NCI-H446 treated with DMSO at 0.1 percent for 48 hours (cell line): ENCODE measurements around the gene ZNF19.
"Not testable (repeated sequence)": the region's sequence is repeated elsewhere in the genome, so short reads cannot be mapped to it uniquely, and the experiment has no call there.

Source experiments
- DNase-seq: peaks from one replicate; lab custom pipeline; 2025; lab: John Stamatoyannopoulos, UW

The ZNF19 gene

DNA sequence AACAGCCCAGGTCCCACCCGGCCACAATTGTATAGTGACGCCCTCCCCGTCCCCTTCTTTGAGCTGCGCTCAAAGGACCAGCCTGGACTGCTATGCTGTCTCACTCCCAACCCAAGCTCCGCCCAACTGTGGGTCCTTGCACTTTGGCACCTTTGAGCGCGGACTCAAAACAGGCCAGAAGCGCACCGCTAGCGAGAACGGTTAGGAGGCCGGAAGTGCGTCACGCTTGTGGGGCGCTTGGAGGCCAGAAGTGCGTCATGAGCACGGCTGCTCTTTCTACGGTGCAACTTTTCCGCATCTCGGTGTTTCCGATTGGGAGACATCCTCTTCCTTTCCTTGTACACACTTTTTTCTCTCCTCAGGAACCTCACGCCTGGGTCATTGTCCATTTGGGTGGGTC, at the start of gene ZNF19:
ZNF19 (minus strand) TSS at position 203 of the 400 bp plus-strand sequence. CDS start 7,210 bp downstream, outside the sequence.
- DNase-seq, result no peak

DNA sequence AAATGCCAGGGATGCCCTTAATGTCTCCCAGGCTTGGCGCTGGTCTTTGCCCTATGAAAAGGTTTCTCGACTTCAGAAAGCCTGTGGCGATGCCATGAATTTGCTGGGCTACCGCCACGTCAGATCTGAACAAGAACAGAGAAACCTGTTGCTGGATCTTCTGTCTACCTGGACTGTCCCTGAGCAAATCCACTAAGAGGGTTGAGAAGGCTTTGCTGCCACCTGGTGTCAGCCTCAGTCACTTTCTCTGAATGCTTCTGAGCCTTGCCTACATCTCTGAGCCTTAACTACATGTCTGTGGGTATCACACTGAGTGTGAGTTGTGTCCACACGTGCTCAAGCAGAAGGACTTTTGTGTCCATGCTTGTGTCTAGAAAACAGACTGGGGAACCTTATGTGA, 48.5 kb upstream of the ZNF19 start:
- DNase-seq, result no peak

DNA sequence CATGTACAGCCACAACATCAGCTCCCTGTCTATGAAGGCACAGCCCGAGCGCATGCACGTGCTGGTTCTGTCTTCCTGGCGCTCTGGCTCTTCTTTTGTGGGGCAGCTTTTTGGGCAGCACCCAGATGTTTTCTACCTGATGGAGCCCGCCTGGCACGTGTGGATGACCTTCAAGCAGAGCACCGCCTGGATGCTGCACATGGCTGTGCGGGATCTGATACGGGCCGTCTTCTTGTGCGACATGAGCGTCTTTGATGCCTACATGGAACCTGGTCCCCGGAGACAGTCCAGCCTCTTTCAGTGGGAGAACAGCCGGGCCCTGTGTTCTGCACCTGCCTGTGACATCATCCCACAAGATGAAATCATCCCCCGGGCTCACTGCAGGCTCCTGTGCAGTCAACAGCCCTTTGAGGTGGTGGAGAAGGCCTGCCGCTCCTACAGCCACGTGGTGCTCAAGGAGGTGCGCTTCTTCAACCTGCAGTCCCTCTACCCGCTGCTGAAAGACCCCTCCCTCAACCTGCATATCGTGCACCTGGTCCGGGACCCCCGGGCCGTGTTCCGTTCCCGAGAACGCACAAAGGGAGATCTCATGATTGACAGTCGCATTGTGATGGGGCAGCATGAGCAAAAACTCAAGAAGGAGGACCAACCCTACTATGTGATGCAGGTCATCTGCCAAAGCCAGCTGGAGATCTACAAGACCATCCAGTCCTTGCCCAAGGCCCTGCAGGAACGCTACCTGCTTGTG, 47.8 kb upstream of the ZNF19 start:
- no peak for DNase-seq

DNA sequence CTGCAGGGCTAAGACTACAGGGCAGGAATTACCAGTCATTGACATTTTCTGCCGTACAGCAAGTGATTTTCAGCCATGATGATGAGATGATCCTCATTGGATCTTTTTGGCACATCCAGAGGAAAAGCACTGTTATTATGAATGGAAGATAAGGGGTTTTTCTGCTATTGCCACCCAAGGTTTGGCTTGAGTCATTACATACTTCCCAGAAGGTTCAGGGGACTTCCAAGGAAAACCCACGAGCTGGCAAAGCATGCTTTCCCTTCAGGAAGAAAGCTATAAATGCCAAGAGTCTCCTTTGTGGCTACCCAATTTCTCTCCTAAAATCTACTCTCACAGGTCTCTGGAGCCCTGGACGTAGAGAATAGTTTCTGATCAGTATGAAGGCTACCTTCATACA, 43.2 kb upstream of the ZNF19 start:
- DNase-seq, result no peak

DNA sequence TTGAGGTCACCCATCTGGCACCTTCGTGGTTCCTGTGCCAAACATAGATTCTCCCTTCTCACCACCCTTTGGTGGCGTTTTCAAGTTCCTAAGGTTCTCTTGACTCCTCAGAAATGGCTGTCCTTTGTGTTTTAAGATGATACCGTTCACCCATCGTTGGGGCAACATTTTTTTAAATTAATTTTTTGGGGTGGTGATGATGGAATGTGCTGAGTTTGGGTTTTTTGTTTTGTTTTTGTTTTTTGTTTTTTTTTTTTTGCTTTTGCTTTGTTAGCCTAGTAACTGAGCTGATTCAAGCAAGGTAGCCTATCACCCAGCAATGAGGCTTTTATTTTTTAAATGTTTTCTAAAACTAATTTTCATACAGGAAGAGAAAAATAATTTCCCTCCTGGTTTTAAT, 39.7 kb upstream of the ZNF19 start:
- no peak for DNase-seq

DNA sequence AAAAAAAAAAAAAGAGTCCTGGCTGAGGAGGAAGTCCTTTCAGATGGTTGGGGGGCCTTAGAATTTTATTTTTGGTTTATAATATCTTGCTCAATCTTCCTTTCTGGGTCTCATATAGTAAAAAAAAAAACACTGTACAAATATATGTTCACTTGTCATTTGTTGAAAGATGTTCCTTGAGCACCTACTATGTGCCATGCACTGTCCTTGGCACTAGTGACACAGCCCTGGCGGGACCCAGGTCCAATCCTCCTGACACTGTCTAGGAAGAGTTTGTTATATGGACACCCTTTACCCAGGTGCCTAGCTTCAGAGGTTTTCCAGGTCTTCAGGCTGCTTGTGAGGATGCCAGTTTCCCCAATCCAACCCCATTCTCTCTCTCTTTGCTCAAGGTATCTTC, 39.1 kb upstream of the ZNF19 start:
- DNase-seq, result no peak

DNA sequence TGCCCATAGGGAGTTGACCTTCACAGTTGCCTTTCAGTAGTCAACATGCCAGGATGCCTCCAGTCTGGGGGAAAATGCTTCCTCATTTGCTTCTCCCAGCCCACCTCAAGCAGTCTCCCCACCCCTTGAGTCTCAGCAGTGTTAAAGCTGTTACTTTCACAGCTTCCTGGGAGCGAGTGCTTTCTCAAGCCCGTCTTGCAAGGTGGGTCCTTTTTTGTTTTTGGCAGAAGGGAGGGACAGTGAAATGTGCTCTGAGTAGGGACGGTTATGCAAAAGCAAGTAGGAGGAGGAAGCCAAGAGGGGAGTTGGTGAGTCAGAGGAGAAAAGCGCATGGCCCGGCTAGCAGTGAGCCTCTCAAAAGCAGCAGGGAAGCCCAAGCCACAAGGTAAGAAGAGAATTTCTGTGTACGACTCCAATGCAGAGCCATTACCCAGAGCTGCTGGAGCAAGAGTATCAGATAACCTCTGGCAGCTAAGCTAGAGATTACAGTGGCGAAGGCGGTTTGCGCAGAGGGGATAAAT, 37.0 kb upstream of the ZNF19 start, which contains the start of gene CHST4:
CHST4 (plus strand) TSS at position 316 of the 521 bp plus-strand sequence. CDS start 10,252 bp downstream, outside the sequence.
- DNase-seq, result no peak

DNA sequence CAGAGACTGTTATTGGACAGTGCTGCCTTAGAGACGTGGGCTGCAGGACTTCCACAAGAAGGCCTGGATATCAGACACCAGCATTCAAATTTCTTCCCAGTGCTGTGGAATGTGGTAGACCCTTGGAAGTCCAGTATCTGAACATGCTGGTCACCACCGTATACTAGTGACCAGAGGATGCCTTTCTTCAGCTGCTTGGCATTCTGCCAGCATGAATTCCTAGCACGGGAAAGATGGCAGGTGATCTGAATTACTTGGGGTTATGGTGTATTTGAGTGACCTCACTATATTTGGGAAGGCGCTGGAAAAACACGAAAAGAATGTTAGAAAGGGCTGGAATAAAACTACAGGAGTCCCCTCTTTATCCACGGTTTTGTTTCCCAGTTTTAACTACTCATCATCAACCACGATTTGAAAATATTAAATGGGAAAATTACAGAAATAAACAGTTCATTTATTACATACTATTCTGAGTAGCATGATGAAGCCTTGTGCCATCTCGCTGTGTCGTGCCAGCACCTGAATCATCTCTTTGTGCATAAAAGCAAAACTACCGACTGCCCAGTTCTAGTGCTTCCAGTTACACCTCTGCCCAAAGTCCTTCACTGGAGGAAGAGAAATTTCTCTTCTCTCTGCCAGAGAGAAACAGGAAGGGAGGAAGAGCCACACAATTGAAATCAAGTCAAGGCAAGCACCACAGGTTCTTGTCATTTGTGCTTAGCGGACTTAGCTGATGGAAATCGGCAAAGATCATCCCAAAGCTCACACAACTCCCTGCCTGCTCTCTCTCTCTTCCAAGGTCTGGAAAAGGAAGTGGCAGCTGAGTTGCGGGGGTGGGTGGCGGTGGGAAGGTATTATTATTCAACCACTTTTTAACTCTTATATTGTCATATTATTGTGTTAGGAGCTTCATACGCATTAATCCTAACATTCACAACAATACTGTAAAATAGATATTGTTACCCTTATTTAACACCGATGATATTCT, 35.7 kb upstream of the ZNF19 start:
- no peak for DNase-seq

DNA sequence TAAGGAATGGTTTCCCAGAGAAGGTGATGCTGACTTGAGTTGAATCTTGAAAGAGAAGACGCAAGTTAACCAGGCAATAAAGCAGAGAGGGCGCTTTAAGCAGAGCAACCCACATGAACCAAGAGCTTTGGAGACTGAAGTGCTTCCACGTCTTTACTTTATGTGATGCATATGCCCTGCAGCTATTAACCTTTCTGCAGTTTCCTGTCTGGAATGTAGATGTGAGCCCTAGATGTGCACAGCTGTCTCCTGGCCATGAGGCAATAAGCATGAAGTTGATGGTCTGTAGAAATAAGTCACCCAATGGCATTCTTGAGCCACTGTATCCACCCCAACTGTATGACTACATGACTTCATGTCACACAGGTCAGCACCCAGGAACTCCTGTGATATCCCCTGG, 31.4 kb upstream of the ZNF19 start:
- DNase-seq, result no peak

DNA sequence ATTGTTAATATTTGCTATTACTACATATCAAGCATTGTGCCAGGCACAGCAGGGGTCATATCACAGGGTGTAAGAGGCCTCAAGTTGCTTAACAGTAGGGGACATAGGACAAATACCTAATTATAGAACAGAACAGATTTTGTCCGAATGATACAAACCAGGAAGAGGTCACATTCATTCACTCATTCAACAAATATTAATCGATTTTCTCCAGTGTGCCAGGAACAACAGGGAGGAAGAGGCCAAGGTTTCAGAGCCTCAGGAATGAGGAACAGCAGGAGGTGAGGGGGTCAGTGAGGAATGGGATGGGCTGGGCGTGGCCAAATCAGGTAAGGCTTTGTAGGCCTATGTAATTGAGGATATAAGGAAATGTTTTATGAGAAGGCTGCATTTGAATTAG, 25.9 kb upstream of the ZNF19 start:
- no peak for DNase-seq

DNA sequence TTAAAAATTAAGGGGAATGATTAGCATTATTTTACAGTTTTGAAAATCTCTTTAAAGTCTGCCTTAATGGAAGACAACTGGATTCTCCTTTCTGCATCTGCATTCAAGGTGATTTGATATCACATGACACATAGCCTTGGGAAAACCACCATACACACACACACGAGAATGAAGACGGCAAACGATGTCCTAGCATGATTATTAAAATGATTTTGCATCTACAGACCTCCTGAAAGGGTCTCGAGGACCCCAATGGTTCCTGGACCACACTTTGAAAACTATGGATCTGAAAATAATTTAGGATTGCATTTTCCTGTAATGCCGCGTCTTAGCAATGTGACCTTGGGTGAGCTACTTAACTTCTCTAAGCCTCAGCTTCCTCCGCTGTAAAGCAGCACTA, 25.4 kb upstream of the ZNF19 start:
- DNase-seq, result no peak

DNA sequence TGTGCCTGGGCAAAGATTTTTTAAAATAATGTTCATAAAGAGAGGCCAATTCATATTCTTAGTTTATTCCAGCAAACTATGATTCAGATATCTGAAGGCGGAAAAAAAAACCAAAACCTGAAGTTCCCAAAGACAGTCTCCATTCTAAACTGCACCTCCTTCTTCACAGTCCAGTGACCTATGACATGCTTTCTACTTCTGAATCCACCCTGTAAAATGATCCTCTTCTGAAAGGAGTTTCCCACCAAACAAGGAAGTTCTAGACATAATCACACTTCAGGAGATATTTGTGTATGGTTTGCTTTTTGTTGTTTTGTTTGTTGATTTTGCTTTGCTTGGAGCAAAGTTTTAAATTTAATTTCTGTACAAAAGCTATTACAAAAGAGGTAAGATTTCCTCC, 24.2 kb upstream of the ZNF19 start:
- DNase-seq, result no peak

DNA sequence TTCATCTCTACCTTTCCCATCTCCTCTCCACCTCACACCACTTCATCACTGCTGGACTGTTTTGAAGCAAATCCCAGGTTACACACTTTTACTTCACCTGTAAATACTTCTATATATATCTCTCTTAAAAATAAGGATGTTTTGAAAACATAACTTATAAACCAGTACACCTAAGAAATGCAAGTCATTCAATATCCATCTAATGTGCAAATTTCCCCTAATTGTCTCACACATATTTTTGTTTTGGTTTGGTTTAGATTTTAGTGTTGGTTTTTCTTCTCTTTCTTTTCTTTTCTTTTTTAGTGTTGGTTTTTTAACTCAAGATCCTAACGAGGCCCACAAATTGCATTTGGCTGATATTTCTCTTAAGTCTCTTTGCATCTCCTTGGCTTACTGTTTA, 17.9 kb upstream of the ZNF19 start:
- no peak for DNase-seq

DNA sequence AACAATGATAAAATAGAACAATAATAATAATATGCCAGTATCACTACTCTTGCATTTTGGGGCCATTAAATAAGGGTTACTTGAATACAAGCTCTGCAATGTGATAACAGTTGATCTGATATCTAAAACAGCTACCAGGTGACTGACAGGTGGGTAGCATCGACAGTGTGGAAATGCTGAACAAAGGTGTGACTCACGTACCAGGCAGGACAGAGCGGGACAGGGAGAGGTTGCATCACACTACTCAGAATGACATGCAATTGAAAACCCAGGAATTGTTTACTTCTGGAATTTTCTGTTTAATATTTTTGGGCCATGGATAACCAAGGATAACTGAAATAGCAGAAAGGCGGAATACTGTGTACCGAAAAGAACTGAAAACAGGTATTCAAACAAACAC, 15.8 kb upstream of the ZNF19 start:
- no peak for DNase-seq

DNA sequence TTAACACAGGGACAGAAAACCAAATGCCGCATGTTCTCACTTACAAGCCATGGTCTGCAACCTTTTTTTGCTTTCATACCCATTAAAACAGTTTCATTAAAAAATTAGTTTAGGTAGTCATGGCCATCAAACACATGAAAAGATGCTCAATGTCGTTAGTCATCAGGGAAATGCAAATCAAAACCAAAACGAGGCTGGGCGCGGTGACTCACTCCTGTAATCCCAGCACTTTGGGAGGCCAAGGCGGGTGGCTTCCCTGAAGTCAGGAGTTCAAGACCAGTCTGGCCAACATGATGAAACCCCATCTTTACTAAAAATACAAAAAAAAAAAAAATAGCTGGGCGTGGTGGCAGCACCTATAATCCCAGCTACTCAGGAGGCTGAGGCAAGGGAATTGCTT, 14.9 kb upstream of the ZNF19 start:
- not testable (repeated sequence) for DNase-seq

DNA sequence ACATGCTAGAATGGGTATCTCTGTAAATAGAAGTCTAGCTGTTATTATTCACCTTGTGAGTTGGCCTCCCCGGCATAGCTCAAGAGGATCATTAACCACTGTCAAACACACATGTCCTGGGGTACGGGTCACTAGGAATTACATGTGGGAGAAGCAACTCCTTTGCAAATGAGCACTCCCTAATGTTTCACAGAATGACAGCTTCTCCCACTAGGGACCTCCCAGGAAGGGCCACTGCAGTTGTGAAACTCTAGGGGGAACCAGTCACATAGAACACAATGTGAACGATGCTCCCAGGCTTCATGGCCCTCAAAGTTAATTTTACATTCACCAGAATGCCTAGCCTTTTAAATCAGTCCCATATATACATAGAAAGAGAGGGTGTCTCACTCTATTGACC, 12.4 kb upstream of the ZNF19 start:
- no peak for DNase-seq

DNA sequence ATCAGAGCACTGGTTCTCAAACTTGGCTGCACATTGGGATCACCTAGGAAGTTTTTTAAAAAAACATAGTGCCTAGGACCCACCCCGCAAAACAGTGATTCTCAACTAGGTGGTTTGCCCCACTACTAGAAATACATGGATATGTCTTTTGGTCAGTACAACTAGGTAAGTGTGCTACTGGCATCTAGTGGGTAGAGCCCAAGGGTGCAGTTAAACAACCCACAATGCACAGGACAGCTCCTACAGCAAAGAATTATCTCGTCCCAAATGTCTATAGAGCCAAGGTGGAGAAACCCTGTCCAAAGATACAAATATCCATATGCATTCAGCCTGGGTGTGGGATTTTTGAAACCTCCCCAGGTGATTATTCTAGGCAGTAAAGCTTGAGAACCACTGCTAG, 11.8 kb upstream of the ZNF19 start:
- DNase-seq, result no peak

DNA sequence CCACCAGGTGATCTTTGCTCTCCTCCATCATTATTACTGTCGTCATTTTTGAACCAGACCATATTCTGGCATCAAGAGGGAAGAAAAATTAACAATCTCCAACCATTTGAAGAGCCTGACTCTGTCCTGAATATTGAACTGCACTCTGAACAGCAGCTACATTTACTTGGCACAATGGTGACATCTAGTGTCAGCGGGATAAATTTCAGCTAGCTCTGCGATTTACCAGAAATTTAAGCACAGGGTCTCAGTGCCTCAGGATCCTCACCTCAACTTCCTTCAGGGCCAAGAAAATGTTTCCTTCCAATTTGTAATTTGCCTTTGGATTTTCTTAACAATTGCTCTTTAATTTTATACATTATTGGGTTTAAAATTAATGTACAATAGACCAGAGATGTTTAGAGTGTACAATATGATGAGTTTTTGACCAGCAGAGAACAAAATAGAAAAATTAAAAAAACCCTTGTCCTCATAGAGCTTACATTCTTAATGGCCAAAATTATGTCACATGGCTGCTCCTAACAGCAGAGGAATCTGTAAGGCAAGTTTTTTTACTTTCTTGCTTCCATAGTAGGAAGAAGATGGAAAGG, 10.7 kb upstream of the ZNF19 start:
- no peak for DNase-seq

DNA sequence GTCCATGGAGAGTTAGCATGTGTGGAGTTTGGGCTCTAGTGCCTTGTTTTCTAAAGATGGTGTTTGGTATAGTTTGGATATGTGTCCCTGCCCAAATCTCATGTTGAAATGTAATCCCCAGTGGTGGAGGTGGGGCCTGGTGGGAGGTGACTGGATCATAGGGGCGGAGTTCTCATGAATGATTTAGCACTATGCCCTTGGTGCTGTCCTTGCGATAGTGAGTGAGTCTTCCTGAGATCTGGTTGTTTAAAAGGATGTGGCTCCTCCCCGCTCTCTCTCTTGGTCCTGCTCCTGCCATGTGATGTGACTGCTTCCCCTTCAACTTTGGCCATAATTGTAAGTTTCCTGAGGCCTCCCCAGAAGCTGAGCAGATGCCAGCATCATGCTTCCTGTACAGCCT, 8.9 kb upstream of the ZNF19 start:
- DNase-seq, result no peak

DNA sequence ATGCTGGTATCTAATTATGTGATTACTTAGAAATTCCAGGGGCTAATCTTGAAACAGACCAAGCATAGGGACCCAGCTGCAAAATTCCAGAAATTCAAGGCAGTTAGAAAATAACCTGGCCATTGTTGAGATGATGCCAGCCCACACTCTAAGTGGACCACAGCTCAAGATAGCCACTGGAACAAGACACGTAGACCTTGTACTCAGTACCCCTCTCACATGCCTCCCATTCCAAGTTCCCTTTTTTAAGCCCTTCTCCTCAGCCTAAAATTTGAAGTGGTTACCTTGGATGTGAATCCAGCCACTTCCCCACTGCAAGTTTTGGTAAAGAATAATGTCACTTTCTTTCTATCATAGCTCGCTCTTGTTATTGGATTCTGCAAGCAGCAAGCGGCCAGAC, 4.1 kb upstream of the ZNF19 start:
- no peak for DNase-seq

DNA sequence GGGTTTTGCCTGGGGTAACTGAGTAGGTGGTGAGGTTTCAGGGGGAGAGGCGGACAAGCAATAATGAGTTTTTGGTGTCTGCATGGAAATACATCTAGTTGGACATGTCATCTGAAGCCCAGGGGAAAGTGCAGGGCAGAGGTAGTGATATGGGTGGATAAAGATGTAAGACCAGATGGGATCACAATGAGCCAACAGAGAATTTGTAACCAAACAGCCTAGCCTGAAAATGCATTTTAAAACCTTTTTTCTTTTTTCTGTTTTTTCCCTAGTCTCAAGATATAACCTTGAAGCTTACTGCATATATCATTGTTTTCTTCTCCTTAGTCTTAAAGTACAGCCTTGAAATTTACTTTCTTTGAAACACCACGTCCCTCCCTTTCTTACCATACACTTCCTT, 3.7 kb upstream of the ZNF19 start:
- no peak for DNase-seq

DNA sequence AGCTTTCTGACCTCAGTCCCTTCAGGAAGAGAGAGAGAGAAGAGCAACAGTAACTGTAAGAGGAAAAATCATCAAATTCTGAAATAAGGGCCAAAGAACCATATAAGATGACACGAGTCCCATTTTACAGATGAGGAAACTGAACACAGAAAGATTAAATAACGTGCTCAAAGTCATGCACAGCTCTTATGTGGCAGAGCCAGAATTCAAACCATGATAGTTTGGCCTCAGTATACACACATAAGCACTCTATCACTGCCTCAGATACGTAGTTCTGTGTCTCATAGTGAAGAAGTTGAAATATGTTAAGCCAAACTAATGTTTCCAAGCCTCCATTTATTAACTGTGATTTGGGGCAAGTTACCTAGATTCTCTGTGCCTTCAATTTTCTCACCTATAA, 1.9 kb upstream of the ZNF19 start:
- no peak for DNase-seq

DNA sequence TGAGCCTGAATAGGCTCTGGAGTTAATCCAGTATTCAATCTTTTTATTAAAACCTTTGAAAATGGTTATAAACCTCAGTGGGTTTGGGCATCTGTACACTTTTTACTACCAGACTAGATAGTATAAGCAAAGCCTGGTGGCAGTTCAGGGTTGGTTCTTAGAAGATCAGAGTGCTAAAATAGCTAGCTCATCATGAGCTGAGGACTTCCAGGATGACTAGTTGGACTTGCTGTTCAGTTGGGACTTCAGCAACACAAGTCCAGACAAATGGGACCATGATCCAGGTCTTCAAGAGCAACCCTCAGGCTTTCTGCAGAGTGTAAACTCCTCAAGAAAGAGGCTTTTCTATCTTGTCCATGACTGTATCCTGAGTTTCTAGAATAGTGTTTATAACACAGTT, 1.2 kb upstream of the ZNF19 start:
- DNase-seq, result no peak
